Right lobe of liver (tissue), 4 donors: Measurements from ENCODE around the gene ZFHX2.

ENCODE experiments used
- CTCF ChIP-seq, 4 donors: fragments of 200-600 bp in 3 of 4; fragments of 450-650 bp in 1 of 4; IDR thresholded peaks; one replicate each; pipeline versions ENCODE4 v1.5.1 to v1.8.0; 2016 to 2022; ENCODE audit warnings: antibody characterized with exemption in 4 of 4, mild to moderate bottlenecking in 2 of 4
- POLR2A ChIP-seq: fragments of 450-650 bp; IDR thresholded peaks from one replicate; pipeline ENCODE4 v1.6.1; 2017; ENCODE audit warnings: antibody characterized with exemption, mild to moderate bottlenecking
- donor health status: DM: no; HTN: no; CAD: no.
- donor health status: DM: no; HTN: no; CAD: no.
- donor health status: DM: no; HTN: yes; CAD: no.

- no peak for TF ChIP-seq CTCF (IDR thresholded peaks at IDR 0.05)
- TF ChIP-seq POLR2A, result no peak
These were observed 3.9 kb upstream of the ZFHX2 start for GRCh38 chr14:23555533-23555881.
